Thyroid gland (tissue), 4 donors: ENCODE results near the gene C2CD2L.

Source experiments
- POLR2A ChIP-seq, 2 donors: fragments of 450-650 bp; IDR thresholded peaks; one replicate each; pipeline ENCODE4 v1.6.1; 2017; ENCODE audit warnings: antibody characterized with exemption in 2 of 2, mild to moderate bottlenecking in 2 of 2, moderate library complexity in 1 of 2
- TF ChIP-seq, protein P1 (sequence below), 6 experiments: fragments of 200-600 bp in 3 of 6; fragments of 450-650 bp in 3 of 6; sonication (generic) in 3 of 6; IDR thresholded peaks; one replicate each; pipeline ENCODE4 v1.5.1; 2016 to 2019; ENCODE audit warnings: antibody characterized with exemption in 6 of 6, mild to moderate bottlenecking in 2 of 6, inconsistent platforms in 1 of 6, moderate library complexity in 1 of 6

DNA sequence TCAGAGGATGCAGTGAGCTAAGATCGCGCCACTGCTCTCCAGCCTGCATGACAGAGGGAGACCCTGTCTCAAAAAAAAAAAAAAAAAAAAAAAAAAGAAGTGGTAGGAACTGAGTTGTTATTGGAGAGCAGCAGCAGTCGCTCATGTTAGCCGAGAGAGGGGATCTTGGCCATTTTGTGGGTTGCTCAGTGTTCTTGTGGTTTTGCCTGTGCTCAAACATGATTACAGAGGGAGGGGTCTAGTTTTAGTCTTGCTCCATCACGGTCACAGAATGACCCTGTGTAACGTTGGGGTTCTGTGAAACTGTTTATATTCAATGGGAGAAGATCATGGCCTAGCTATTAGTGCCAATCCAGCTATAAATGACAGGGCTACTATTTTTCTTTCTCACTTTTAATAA is 7.4 kb upstream of the C2CD2L start:
- TF ChIP-seq, protein P1, sequence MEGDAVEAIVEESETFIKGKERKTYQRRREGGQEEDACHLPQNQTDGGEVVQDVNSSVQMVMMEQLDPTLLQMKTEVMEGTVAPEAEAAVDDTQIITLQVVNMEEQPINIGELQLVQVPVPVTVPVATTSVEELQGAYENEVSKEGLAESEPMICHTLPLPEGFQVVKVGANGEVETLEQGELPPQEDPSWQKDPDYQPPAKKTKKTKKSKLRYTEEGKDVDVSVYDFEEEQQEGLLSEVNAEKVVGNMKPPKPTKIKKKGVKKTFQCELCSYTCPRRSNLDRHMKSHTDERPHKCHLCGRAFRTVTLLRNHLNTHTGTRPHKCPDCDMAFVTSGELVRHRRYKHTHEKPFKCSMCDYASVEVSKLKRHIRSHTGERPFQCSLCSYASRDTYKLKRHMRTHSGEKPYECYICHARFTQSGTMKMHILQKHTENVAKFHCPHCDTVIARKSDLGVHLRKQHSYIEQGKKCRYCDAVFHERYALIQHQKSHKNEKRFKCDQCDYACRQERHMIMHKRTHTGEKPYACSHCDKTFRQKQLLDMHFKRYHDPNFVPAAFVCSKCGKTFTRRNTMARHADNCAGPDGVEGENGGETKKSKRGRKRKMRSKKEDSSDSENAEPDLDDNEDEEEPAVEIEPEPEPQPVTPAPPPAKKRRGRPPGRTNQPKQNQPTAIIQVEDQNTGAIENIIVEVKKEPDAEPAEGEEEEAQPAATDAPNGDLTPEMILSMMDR (IDR thresholded peaks at IDR 0.05), result no peak
- no peak for TF ChIP-seq POLR2A (IDR thresholded peaks at IDR 0.05)
